Left renal pelvis (tissue), 4 donors: Measurements from ENCODE around the gene SIGLEC5. TPM values are rescaled to one million over a fixed set of nuclear protein-coding genes. Genes with fewer than 3 reads are reported as not detected.
"Not testable (repeated sequence)": the region's sequence is repeated elsewhere in the genome, so short reads cannot be mapped to it uniquely, and the experiment has no call there.

Experiments used
- DNase-seq, 4 donors: peaks; one replicate each; pipeline ENCODE4 v3.0.0-alpha.2; 2013; ENCODE audit warnings: low read depth in 4 of 4, low spot score in 3 of 4
- polyA plus RNA-seq, 4 donors: library from polyadenylated mRNA; unstranded; fragments of 120-200 nt; gene quantifications; one replicate each; pipeline ENCODE4 v1.2.1, GENCODE V29; 2013; ENCODE audit not compliant: insufficient read length in 4 of 4

The SIGLEC5 gene, protein sequence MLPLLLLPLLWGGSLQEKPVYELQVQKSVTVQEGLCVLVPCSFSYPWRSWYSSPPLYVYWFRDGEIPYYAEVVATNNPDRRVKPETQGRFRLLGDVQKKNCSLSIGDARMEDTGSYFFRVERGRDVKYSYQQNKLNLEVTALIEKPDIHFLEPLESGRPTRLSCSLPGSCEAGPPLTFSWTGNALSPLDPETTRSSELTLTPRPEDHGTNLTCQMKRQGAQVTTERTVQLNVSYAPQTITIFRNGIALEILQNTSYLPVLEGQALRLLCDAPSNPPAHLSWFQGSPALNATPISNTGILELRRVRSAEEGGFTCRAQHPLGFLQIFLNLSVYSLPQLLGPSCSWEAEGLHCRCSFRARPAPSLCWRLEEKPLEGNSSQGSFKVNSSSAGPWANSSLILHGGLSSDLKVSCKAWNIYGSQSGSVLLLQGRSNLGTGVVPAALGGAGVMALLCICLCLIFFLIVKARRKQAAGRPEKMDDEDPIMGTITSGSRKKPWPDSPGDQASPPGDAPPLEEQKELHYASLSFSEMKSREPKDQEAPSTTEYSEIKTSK
- polyA plus RNA-seq, result under 1 TPM in 3 of 4 donors, not detected in 1; 0.37 to 0.62 (median 0.57) TPM

DNA sequence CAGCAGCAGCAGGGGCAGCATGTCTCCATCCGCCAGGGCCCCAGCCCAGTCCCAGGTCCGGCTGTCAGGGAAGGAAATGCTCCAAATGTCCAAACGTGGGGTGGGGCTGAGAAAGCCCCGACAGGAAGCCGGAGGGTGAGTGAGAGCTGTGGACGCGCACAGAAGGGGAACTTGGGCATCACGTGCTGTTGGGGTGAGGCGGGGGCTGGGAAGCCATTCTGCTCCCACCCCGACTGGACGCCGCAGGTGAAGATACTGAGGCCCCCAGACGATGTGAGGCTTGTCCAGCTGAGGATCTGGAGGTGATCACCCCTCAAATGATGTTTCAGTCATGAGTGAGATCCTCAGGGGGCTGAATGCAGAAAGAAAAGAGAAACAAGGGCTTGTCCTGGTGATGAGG, at the start of gene SIGLEC5:
Gene SIGLEC5, minus strand, starts transcription at position 87 of the 400 bp plus-strand sequence. Its CDS starts 66 bp downstream, at position 21.
- DNase-seq, result not testable (repeated sequence)

DNA sequence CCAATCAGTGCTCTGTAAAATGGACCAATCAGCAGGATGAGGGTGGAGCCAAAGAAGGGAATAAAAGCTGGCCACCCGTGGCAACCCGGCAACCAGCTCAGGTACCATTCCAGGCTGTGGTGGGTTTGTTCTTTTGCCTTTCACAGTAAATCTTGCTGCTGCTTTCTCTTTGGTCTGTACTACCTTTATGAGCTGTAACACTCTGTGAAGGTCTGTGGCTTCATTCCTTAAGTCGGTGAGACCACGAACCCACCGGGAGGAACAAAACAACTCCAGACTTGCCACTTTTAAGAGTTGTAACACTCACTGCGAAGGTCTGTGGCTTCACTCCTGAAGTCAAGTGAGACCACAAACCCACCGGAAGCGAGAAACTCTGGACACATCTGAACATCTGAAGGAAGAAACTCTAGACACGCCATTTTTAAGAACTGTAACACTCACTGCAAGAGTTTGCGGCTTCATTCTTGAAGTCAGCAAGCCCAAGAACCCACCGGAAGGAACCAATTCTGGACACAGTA, 46.4 kb upstream of the SIGLEC5 start:
- DNase-seq, result no peak

DNA sequence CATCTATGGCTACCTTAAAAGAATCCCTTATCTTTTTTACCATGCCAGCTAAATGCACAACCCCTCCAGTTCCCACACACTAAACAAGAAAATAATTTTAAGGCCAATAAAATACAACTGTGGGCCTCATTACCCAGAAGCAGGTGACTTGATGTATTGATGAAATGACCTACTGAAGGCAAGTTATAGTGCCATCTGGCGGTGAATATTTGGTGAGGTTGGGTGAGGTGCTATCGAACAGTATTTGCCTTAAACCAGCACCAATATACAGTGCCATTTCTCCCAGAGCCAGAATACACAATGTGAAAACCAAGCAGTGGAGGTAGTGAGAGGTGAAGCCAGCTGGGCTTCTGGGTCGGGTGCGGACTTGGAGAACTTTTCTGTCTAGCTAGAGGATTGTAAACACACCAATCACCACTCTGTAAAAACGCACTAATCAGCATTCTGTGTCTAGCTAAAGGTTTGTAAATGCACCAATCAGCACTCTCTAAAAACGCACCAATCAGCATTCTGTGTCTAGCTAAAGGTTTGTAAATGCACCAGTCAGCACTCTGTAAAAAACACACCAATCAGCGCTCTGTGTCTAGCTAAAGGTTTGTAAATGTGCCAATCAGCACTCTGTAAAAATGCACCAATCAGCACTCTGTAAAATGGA, 45.8 kb upstream of the SIGLEC5 start:
- DNase-seq, result not testable (repeated sequence)

DNA sequence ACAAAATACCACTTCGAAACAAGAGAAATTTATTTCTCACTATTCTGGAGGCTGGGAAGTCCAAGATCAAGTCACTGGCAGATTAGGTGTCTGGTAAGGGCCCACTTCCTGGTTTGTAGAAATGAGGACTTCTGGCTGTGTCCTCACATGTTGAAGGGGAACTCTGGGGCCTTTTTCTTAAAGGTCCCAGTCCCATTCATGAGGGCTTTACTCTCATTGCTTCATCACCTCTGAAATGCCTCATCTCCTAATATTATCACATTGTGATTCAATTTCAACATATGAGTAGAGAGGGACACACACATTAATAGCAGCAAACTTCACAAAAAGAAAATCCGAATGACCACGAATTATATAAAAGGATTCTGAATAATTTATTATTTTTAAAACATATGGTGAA, 38.0 kb upstream of the SIGLEC5 start:
- DNase-seq, result no peak

DNA sequence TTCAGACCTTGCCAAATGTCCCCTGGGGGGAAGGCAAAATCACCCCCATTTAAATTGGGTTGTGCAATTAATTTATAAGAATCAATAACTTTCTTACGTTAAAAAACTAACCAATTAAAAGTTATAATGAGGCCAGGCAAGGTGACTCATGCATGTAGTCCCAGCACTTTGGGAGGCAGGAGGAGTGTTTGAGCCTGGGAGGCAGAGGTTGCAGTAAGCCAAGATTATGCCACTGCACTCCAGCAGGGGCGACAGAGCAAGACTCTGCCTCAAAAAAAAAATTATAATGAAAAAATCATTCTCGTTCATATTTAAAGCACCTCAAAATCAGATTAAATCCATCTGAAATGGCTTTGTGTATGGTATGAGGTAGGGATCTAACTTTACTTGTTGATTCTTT, 34.8 kb upstream of the SIGLEC5 start:
- no peak for DNase-seq

DNA sequence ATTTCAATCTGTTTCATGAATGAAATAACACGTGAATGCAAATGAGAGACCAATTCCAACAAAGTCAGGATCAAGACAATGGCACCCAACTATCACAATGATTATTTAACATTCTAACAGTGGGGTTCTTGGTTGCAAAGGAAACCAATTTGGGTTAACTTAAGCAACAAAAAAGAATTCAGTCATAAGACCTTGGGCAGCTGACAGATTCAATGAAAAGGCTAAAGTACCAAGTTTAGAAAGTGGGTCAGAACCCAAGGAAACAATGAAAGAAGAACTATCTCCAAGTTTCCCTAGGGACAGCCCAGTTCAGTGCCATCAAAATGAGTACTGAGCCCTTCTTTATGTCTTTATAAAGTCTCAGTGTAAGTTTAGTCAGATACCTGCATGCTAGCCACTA, 33.9 kb upstream of the SIGLEC5 start:
- no peak for DNase-seq

DNA sequence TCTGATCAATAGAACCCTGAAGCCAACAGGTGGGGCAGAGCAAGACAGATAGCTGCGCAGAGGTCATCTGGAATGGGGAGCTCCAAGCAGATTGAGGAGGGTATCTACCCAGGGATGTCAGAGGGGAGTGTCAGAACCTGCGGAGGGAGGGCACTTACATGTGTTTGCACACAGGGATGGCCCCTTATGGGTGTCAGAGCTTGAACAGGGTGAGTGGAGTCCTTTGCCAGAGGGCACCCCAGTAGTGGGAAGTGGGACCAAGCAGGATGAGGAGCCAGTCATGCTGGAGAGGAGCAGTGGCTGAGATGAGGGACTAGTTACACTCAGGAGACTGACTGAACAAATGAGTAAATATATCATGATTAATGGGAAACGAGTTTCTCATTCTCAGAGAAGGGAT, 33.4 kb upstream of the SIGLEC5 start:
- no peak for DNase-seq

DNA sequence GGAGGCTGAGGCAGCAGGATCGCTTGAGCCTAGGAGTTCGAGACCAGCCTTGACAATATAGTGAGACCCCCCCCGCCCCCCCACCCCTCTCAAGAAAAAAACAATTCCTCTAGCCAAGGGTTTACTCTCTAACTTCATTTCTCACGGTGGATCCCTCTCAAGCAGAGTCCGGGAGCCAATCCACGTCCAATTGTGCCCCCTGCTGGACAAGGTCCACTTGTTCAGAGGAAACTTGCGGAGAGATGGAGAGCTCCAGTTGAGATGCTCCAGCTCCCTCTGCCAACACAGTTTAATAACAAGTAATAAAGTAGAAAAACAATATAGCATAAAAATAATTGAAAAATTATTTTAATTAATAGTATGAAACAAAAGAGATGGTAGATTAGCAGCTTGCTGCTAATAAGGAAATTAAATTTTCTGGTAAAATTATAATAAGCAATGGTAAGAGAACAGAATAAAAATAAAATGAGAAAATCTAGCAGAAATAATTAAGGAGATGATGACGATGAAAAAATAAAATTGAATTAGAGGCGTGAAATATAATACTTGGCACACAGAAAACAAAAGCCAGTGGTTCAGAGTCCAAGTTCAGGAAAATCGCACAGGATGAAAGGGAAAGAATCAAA, 30.9 kb upstream of the SIGLEC5 start:
- DNase-seq, result peak in 3 of 4 donors; percentile 51 to 64 (median 55)

DNA sequence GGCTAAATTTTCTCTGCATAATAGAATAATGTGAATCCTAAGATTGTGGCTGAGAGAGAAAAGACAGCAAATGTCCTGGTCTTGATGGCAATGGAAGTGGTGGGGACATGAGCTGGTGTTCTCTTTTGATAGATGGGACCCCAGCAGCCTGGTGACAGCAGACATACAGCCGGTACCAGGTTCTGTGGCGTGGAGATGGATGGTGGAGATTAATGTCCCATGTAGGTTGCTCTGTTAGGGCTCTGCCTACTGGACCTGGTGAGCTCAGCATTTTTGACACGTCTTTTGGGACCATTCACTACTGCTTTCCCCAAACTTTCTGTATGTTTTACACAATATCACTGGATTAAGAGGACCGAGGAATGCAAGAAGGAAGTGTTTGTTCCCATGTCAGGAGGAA, 24.6 kb upstream of the SIGLEC5 start:
- DNase-seq, result no peak

DNA sequence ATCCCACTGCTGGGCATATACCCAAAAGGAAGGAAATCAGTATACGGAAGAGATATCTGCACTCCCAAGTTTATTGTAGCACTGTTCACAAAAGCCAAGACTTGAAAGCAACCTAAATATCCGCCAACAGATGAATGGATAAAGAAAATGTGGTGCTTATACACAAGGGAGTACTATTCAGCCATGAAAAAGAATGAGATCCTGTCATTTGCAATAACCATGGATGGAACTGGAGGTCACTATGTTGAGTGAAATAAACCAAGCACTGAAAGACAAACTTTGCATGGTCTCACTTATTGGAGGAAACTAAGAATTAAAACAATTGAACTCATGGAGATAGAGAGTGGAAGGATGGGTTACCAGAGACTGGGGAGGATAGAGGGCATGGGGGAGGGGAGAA, 23.0 kb upstream of the SIGLEC5 start:
- no peak for DNase-seq

DNA sequence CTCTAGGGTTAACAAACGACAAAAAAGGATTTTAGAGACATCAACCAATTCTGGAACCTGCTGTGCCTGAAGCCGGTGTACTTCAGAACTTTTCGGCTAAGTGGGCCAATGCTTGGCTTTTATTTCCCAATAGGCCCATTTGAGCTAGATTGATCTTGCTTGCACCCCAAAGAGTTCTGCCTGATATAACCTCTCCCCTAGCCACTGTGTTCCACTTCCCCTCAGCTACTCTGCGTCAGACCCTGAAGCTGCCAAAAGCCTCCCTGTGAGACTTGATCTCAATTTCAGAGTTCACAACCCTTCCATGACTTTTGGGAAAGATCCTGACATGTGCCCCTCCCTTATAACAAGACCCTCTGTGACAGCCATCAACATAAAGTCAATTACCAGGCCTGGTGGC, 22.1 kb upstream of the SIGLEC5 start:
- no peak for DNase-seq

DNA sequence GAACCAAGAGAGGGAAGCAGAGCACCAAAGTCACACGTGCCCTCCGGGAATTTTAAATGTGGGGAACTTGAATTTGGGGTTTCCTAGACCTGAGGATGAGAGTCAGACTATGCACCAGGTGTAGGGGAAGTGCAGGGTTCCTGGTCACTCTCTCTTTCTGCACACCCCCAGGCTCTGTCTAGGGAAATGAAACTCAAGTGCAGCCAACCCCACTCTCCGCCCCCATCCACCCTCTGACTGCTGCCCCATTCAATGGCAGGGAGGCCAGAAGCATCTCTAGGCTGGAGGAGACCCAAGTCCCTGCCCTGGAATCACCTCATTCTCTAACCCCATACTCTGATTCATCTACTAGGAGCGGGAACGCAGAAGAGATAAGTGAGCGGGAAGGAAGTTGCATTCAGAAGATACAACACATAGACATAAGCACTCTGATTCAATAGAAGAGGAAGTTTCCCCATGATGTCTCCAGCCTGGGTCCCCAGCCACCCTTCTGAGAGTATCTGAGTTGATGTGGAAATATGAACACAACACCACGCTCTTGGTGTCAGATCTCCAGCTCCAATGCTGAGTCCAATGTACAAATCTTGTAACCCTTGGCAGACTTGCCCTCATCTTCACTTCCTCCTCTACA, 21.1 kb upstream of the SIGLEC5 start:
- DNase-seq, result no peak

DNA sequence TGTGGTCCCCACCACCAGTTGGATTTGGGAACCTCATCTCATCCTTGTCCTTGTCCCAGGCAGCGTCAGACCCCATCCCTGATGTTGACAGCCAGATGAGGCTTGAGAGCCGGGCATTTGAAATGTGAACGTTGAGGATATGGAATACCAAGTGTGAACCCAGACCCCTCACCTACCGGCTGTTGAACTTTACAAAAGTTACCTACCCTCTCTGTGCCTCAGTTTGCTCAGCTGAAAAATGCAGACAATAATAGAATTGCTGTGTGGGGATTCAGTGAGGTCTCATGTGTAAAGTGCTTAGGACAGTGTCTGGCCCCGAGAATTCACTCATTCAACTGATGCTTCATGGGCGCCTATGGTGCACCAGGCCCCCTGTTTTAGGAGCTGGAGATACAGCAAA, 17.1 kb upstream of the SIGLEC5 start:
- DNase-seq, result no peak

DNA sequence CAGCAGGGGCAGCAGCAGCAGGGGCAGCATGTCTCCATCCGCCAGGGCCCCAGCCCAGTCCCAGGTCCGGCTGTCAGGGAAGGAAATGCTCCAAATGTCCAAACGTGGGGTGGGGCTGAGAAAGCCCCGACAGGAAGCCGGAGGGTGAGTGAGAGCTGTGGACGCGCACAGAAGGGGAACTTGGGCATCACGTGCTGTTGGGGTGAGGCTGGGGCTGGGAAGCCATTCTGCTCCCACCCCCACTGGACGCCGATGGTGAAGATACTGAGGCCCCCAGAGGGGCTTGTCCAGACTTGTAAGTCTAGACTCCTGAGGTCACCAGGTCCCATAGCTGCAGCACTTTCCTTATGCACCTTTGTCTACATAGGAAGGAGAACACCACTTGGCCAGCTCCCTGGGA, 16.5 kb upstream of the SIGLEC5 start, which contains the start of gene SIGLEC14:
Gene SIGLEC14, minus strand, starts transcription at position 96 of the 400 bp plus-strand sequence. Its CDS starts 66 bp downstream, at position 30.
- DNase-seq, result not testable (repeated sequence)

DNA sequence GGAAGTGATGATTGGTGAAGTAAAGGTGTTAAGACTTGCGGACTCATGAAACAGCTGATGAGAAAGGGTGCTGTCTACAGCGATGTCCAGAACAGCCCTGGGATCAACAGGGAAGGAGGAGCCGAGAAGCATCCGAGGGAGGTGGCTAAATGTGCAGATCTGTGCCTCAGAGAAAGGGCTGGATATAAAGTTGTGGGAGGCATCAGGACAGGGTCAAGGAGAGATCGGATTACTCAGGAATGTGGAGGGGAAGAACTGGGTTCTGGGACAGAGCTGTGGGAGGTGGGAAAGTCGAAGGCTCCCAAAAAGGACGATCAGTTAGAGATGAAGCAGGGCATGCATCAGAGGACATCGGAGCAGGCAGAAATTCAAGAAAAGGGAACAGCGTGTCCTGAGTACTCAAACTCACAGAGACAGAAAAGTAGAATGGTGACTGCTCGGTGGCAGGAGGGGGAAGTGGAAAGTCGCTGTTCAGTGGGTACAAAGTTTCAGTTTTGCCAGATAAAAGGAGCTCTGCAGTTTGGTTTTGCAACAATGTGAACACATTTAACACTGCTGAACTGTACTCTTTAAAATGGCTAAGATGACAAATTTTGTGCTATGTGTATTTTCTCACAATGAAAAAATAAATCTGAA, 14.6 kb upstream of the SIGLEC5 start:
- DNase-seq, result no peak

DNA sequence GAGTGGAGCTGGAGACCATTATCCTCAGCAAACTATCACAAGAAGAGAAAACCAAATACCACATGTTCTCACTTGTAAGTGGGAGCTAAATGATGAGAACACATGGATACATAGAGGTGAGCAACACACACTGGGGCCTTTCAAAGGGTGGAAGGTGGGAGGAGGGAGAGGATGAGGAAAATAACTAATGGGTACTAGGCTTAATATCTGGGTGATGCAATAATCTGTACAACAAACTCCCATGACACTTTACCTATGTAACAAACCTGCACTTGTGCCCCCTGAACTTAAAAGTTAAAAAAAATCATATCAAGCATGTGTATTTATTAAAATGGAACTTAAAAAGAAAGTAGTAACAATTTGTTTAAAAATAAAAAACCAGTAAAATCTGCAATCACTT, 11.4 kb upstream of the SIGLEC5 start:
- DNase-seq, result no peak

DNA sequence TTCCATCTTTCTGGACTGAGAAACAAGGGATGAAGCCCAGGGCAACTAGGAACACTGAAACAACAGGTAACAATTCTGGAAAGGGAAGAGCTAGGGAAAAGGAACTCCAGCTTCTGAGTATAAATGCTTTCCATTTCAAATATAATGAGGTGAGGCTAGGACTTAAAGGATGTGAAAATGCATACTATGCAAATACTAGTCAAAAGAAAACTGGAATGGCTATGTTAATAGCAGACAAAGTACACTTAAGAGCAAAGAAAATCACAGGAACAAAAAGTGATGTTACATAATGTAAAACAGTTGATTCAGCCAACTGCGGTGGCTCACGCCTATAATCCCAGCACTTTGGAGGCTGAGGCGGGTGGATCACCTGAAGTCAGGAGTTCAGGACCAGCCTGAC, 10.2 kb upstream of the SIGLEC5 start:
- DNase-seq, result no peak

DNA sequence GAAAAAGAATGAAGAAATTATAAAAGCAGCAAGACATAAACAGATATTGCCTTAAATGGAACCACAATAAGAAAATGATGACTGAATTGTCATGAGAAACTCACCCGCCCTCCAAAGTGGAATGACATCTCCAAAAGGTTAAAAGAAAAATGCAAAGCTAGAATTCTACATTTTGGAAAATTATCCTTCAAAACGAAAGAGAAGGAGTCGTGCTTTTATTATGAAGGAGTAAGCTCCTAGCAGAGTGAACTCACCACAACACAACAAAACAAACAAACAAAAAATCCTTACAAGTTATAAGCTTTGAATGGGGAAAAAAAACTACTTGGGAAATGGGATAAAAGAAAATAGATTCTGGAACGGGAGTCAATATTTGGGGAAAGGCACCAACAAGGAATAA, 9.7 kb upstream of the SIGLEC5 start:
- DNase-seq, result no peak

DNA sequence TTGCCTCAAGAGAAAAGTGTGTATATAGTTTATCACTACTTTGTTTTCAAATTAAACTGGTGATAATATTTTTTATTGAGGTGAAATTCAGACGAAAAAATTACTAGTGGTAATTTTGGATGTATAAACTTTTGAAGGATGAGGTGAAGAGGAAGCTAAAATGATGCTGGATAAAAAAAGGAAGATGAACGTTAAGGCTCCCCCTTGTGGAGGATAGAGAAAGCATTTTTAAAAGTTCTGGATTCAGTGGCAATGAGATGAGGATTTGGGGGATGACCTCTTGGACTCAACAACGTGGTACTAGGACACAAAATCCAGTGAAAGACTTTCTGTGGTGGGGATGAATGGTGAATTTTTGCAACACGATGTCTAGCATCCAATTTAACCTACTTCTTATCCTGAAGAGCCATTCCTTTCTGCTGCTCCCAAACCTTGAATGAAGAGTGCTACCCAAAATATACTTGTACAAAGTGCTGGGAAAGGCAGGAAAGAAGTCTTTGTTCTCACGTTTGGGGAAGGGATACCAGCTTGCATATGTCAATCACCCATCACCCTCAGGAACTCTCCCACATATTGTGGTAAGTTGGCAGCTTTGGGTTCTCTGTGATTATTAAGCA, 7.3 kb upstream of the SIGLEC5 start:
- DNase-seq, result no peak

DNA sequence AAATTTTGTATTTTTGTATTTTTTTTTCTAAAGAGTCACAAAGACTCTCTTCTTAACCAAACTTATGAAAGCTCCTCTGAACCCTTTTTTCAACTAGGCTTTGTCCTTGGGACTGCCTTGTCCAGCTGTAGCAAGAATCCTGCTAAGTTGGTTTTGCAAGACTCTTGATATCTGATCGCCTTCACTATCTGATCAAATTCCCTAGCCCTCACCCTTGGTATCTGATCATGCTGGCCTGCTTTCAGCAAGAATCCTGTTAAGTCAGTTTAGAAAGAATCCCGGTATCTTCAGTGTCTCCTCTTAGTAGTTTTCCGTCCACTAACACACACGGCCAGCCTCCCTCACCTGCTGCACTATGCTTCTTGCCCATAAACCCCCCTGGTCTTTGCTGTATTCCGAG, 1.9 kb upstream of the SIGLEC5 start:
- no peak for DNase-seq
